Measurements from ENCODE around the gene TFG. TPM values are rescaled to one million over a fixed set of nuclear protein-coding genes. Genes with fewer than 3 reads are reported as not detected.

TFG gene
- total RNA-seq, 2 donors from 2014 or later, result 116 to 123 TPM

GRCh38 chr3:100719136-100719535, 9.8 kb downstream of the TFG start:
- peaks cover 6% of the 10 kb centered on the region for H3K4me1 ChIP-seq
- no peak for DNase-seq
- no peak overlapping the region for H3K9ac ChIP-seq (ENCODE audit: low read depth in 2 of 2, low read length in 2 of 2)
- H3K9me3 ChIP-seq, result no peaks in the 10 kb centered on the region
- no peaks in the 10 kb centered on the region for H3K36me3 ChIP-seq
- no peak overlapping the region for H3K4me3 ChIP-seq
- no peak overlapping the region for H3K27ac ChIP-seq
- intact Hi-C loops (cut with DNase I), result no loop called here
- no peaks in the 10 kb centered on the region for H3K27me3 ChIP-seq
- TF ChIP-seq, protein P1, sequence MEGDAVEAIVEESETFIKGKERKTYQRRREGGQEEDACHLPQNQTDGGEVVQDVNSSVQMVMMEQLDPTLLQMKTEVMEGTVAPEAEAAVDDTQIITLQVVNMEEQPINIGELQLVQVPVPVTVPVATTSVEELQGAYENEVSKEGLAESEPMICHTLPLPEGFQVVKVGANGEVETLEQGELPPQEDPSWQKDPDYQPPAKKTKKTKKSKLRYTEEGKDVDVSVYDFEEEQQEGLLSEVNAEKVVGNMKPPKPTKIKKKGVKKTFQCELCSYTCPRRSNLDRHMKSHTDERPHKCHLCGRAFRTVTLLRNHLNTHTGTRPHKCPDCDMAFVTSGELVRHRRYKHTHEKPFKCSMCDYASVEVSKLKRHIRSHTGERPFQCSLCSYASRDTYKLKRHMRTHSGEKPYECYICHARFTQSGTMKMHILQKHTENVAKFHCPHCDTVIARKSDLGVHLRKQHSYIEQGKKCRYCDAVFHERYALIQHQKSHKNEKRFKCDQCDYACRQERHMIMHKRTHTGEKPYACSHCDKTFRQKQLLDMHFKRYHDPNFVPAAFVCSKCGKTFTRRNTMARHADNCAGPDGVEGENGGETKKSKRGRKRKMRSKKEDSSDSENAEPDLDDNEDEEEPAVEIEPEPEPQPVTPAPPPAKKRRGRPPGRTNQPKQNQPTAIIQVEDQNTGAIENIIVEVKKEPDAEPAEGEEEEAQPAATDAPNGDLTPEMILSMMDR (IDR thresholded peaks at IDR 0.05), result no peak

- no peaks in the 10 kb centered on the region for H3K36me3 ChIP-seq
- H3K27ac ChIP-seq, result no peak overlapping the region
- no peak for DNase-seq
- H3K4me3 ChIP-seq, result no peak overlapping the region
- TF ChIP-seq, protein P1 (IDR thresholded peaks at IDR 0.05), result no peak
- H3K27me3 ChIP-seq, result no peaks in the 10 kb centered on the region
- H3K9ac ChIP-seq (ENCODE audit: low read depth in 2 of 2, low read length in 2 of 2), result no peak overlapping the region
- intact Hi-C loops (cut with DNase I), result no loop called here
- H3K9me3 ChIP-seq, result no peaks in the 10 kb centered on the region
- H3K4me1 ChIP-seq, result peaks cover 4% of the 10 kb centered on the region
Observed at GRCh38 chr3:100720426-100720825, 11.1 kb downstream of the TFG start.

- no peak for DNase-seq
- intact Hi-C loops (cut with DNase I), result no loop called here
- TF ChIP-seq, protein P1 (IDR thresholded peaks at IDR 0.05), result no peak
- no peak overlapping the region for H3K9ac ChIP-seq (ENCODE audit: low read depth in 2 of 2, low read length in 2 of 2)
- no peak overlapping the region for H3K4me3 ChIP-seq
- H3K27ac ChIP-seq, result no peak overlapping the region
- no peaks in the 10 kb centered on the region for H3K27me3 ChIP-seq
- H3K9me3 ChIP-seq, result no peaks in the 10 kb centered on the region
- H3K36me3 ChIP-seq, result no peaks in the 10 kb centered on the region
- H3K4me1 ChIP-seq, result no peaks in the 10 kb centered on the region
Observed at GRCh38 chr3:100725935-100726513, 16.7 kb downstream of the TFG start.

- H3K9me3 ChIP-seq, result no peaks in the 10 kb centered on the region
- no peaks in the 10 kb centered on the region for H3K27me3 ChIP-seq
- H3K4me3 ChIP-seq, result no peak overlapping the region
- no peaks in the 10 kb centered on the region for H3K36me3 ChIP-seq
- no peak for DNase-seq
- H3K27ac ChIP-seq, result no peak overlapping the region
- H3K4me1 ChIP-seq, result no peaks in the 10 kb centered on the region
- no peak overlapping the region for H3K9ac ChIP-seq (ENCODE audit: low read depth in 2 of 2, low read length in 2 of 2)
- intact Hi-C loops (cut with DNase I), result no loop called here
- TF ChIP-seq, protein P1 (IDR thresholded peaks at IDR 0.05), result no peak
Observed at GRCh38 chr3:100726706-100727105, 17.4 kb downstream of the TFG start.

- H3K9ac ChIP-seq (ENCODE audit: low read depth in 2 of 2, low read length in 2 of 2), result no peak overlapping the region
- no peaks in the 10 kb centered on the region for H3K27me3 ChIP-seq
- H3K4me1 ChIP-seq, result no peaks in the 10 kb centered on the region
- TF ChIP-seq, protein P1 (IDR thresholded peaks at IDR 0.05), result no peak
- no peaks in the 10 kb centered on the region for H3K9me3 ChIP-seq
- no peak overlapping the region for H3K4me3 ChIP-seq
- intact Hi-C loops (cut with DNase I), result no loop called here
- DNase-seq, result no peak
- H3K27ac ChIP-seq, result no peak overlapping the region
- H3K36me3 ChIP-seq, result no peaks in the 10 kb centered on the region
Observed at GRCh38 chr3:100730524-100730923, 21.2 kb downstream of the TFG start.

Measured in colonic mucosa (tissue), 4 donors.